IPS-11a (cell line): ENCODE results near the gene ANKRD11.
"Not testable (repeated sequence)": the region's sequence is repeated elsewhere in the genome, so short reads cannot be mapped to it uniquely, and the experiment has no call there.

Source experiments
- H3K4me3 ChIP-seq: one replicate; pipeline ENCODE4 v1.5.1; 2013; ENCODE audit warnings: low read depth, low read length, control low read depth

The ANKRD11 gene

DNA sequence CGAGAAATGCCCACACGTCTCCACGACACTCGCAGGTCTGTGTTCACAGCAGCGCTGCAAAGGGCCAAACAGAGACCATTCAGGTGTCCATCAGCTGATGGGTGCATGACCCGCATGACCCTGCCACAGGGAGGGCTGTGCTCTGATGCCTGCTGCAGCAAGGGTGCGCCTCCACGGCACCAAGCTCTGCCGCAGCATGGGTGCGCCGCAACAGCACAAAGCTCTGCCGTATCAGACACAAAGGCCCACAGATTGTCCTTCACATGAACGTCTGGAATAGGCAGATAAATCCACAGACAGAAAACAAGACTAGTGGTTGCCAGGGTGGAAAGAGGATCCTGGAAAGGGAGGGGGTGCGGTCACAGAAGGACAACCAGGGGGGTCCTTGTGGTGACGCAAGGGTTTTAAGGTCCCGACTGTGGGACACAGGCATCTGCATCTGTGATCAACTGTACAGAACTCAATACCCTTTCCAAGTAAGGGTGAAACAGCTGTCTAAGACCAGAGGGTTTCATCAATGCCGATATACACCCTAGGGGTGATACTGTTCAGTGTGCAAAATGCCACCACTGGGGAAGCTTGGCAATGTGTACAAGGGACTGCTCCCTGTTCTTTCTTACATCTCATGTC, 121.0 kb downstream of the ANKRD11 start:
- no peak overlapping the region for H3K4me3 ChIP-seq

DNA sequence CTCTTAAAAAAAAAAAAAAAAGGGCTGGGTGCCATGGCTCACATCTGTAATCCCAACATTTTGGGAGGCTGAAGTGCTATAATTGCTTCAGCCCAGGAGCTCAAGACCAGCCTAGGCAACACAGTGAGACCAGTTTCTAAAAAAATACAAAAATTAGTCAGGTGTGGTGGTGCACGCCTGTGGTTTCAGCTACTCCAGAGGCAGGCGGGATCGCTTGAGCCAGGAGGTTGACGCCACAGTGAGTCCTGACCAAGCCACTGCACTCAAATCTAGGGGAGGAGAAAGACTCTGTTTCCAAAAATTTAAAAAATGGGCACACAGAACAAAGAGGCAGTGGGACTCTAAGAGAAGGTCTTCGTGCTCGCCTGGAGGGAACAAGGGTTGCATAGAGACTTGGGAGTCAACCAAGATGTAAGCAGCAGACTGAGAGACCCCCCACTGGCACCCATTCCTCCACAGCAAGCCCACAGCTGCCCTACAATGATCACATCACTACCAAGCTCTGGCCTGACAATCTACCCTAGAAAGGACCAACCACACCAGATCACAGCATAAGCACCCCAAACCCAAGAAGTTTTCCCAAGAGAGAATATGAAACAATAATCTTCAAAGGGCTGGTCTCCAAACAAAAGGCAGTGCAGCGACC, 121.6 kb downstream of the ANKRD11 start:
- H3K4me3 ChIP-seq = no peak overlapping the region

GRCh38 chr16:89367538-89367915, 122.8 kb downstream of the ANKRD11 start:
- H3K4me3 ChIP-seq = no peak overlapping the region

DNA sequence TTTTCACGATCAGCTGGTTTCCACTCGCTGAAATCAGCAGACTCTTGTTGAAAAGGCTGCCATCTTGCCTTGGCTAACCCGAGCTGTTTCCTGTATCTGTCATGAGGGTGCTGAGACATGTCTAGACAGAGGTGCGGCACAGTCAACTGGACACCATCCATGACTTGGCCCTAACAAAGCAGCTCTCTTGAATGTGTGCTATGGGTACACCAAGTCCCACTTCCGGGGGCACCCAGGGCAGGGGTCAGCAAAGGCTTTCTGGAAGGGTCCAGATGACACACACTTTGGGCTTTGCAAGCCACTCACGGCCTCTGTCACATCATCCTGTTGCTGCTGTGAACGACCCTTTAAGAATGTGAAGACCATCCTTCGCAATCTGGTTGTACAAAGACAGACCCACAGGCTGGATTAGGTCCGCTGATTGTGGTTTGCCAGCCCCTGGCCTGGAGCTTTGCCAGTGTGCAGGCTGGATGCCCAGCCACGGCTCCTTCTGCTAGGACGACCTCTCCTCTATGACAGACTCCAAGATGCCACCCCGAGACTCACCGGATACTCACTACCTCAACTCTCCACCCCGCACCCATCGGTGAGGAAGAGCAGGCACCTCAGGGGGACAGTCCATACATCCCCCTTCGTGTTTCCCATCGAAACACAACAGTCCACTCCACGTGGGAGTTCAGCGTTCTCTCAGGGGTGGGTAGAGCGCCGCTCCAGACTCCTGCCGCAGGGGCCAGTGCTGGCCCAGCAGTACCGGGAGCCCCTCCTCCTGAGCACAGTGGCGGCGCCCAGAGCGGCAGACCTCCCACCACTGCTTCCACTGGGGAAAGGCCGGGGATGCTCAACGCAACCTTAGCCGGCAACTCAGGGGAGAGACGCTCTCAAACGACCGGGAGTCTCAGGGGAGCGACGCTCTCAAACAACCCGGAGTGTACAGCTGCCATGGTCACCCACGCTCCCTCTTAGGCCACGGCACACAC, 123.5 kb downstream of the ANKRD11 start:
- no peak overlapping the region for H3K4me3 ChIP-seq

GRCh38 chr16:89365996-89366395, 124.4 kb downstream of the ANKRD11 start:
- H3K4me3 ChIP-seq = no peak overlapping the region

DNA sequence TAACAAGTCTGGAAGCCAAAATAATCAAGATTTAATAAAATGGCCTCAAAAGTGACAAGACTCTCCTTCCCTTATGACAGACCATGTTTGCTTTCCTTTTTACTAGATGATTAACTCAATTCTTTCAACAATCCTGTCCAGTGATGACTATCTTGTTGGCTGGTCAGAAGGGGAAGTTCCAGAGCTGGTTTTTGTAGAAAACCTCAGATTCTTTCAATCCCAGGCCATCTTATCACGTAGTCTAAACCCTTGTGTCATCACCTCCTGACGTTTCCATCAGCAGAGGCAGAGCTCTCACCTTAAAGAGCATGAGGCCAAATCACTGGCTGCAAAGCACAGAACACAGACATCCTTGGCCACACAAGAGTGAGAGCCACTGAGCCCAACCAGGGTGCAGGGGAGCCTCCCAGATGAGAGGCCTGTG, 125.3 kb downstream of the ANKRD11 start:
- H3K4me3 ChIP-seq = no peak overlapping the region

DNA sequence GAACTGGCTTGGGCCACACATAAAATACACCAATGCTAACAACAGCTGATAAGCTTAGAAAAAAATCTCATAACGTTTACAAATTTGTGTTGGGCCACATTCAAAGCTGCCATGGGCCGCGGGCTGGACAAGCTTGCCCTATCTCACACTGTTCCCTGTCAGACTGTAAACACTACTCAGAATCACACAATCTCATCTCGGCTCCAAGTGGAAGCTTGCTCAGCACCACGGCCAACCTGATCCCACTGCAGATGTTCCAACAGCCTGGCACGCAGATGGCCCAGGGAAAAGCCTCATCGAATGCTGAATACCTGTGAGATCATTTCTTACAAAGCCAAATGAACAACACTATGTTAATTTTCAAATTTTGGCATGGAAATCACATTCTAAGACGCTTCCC, 125.8 kb downstream of the ANKRD11 start:
- H3K4me3 ChIP-seq = no peak overlapping the region

GRCh38 chr16:89363621-89364393, 126.6 kb downstream of the ANKRD11 start:
- no peak overlapping the region for H3K4me3 ChIP-seq

- not testable (repeated sequence) for H3K4me3 ChIP-seq
Observed at GRCh38 chr16:89362540-89363223, 127.7 kb downstream of the ANKRD11 start.

DNA sequence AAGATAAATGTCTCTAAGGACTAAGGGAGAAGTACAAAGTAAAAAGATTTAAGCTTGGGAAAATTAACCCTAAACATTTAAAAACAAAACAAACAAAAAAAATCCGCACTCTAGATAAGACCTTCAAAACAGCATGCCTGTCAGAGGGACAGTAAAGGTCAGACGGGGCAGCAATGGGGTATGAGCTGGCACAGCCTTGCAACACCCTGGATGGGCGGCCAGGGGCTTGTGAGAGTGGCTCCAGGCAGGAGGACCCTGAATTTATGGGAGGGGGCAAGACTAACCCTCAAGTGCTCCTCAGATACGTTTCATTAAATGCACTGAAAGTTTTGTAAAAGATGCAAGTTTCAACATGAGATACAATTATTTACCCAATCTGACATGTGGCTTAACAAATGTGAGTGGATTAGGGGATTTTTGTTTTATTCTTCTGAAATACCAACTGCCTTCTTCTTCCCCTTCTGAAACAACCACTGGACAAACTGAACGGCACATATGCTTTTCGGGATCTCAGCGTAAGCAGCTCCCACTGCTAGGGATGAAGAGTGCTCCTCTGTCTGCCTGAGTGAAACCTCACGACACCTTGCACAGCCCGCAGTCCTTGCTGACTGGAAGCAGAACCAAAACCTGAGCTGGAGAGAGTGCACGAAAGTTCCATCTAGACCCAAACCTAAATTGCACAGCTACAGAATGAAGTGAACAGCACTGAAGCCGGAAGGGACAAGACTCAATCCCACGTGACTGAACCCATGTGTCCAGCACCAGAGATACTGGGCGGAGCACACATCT, 128.4 kb downstream of the ANKRD11 start:
- H3K4me3 ChIP-seq = no peak overlapping the region

- H3K4me3 ChIP-seq = no peak overlapping the region
Observed at GRCh38 chr16:89360760-89361435, 129.5 kb downstream of the ANKRD11 start.

- no peak overlapping the region for H3K4me3 ChIP-seq
Observed at GRCh38 chr16:89359264-89360147, 130.9 kb downstream of the ANKRD11 start.

DNA sequence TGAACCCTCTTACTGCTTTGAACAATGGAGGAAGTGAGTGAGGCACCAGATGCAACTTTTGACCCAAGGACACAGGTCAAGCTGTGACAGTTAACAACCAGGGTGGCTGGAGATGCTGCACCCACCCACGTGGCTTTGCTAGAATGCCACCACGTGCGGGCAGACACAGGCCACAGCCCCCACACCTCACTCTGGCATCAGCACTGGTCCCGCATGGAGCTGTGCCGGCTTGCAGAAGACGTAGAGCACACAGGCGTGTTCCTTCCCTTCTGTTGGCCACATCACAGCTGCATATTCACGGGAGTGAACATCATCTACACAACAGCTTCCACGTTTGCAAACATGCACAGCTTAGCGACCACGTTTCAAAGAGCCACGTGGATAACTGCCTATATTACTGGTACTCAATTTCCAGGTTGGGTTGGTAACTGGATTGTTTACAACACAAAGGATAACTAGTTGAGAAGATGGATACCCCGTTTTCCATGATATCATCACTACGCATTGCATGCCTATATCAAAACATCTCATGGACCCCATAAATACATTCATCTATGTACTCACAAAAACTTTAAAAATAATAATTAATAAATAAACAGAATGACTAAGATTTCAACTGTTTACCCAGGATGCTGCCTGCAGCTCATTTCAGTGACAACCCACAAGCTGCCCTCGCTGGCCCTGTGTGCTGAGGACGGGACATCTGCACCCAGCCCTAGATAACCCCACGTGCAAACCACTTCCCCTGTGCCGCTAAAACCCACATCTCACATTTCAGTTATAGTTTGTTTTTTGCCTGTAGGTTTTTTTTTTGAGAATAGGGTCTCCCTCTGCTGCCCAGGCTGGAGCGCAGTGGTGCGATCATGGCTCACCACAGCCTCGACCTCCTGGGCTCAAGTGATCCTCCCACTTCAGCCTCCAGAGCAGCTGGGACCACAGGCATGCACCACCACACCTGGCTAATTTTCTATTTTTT, 132.0 kb downstream of the ANKRD11 start:
- H3K4me3 ChIP-seq = no peak overlapping the region

DNA sequence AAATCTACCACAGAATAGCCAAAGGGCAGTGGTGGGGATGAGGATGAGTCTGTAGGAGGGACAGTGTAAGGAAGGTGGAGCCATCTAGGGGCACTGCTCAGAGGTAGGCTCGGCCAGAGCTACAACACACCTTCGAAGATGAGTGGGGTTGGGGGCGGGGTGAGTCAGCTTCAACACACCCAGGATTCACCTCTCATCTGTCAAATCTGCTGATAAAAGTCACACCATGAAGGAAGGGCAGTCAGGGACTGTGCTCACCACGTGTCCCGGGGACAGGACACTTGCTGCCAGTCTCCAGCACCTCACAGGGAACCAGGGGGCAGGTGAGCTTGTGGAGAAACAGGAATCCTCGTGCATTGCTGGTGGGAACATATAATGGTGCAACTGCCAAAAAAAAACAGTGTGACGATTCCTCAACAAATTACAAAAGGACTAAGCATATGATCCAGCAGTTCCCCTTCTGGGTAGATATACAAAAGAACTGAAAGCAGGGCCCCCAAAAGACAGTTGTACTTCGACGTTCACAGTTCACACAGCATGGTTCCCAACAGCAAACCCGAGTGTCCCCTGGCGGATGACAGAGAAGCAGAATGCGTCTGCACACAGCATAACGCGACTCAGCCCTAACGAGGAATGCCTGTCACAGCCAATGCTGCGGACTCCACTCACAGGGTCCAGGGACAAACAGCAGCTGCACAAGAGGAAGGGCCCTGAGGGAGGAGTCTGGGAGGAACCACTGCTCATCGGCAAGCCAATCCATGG, 133.1 kb downstream of the ANKRD11 start:
- no peak overlapping the region for H3K4me3 ChIP-seq

GRCh38 chr16:89355686-89356085, 134.7 kb downstream of the ANKRD11 start:
- H3K4me3 ChIP-seq = no peak overlapping the region

DNA sequence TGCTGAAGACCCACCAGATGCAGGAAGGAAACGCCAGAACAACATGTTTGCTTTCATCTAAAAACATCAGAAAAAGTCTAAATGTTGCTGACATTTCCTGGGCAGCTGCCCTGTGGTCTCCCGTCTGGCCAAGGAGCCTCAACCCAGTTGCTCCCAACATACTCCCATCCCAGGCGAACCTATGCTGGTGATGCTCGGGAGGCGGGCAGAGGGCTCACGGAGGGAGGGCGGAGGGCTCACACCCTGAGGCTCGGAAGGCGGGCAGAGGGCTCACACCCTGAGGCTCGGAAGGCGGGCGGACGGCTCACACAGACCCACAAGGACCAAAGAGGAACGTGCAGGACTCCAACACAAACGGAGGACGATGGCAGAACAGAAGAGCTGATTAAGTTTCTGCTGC, 135.4 kb downstream of the ANKRD11 start:
- no peak overlapping the region for H3K4me3 ChIP-seq
